ENCODE measurements around the gene PTPRM.

The PTPRM gene

GRCh38 chr18:7626922-7627440, 59.9 kb downstream of the PTPRM start:
- no peak for DNase-seq (ENCODE audit: low read depth in 2 of 2)

GRCh38 chr18:7629416-7629815, 62.3 kb downstream of the PTPRM start:
- no peak for DNase-seq (ENCODE audit: low read depth in 2 of 2)

GRCh38 chr18:7630731-7631442, 63.8 kb downstream of the PTPRM start:
- no peak for DNase-seq (ENCODE audit: low read depth in 2 of 2)

GRCh38 chr18:7632152-7633098, 65.3 kb downstream of the PTPRM start:
- DNase-seq (ENCODE audit: low read depth in 2 of 2), result no peak

- no peak for DNase-seq (ENCODE audit: low read depth in 2 of 2)
These were observed 66.1 kb downstream of the PTPRM start for GRCh38 chr18:7633171-7633570.

- DNase-seq (ENCODE audit: low read depth in 2 of 2), result no peak
These were observed 68.8 kb downstream of the PTPRM start for GRCh38 chr18:7635948-7636347.

- no peak for DNase-seq (ENCODE audit: low read depth in 2 of 2)
These were observed 70.2 kb downstream of the PTPRM start for GRCh38 chr18:7637269-7637668.

- DNase-seq (ENCODE audit: low read depth in 2 of 2), result no peak
These were observed 71.2 kb downstream of the PTPRM start for GRCh38 chr18:7638321-7638720.

- DNase-seq (ENCODE audit: low read depth in 2 of 2), result no peak
These were observed 74.7 kb downstream of the PTPRM start for GRCh38 chr18:7641813-7642212.

- no peak for DNase-seq (ENCODE audit: low read depth in 2 of 2)
These were observed 75.3 kb downstream of the PTPRM start for GRCh38 chr18:7642331-7642890.

- no peak for DNase-seq (ENCODE audit: low read depth in 2 of 2)
These were observed 78.6 kb downstream of the PTPRM start for GRCh38 chr18:7645756-7646155.

- no peak for DNase-seq (ENCODE audit: low read depth in 2 of 2)
These were observed 79.2 kb downstream of the PTPRM start for GRCh38 chr18:7646174-7646886.

- DNase-seq (ENCODE audit: low read depth in 2 of 2), result no peak
These were observed 80.4 kb downstream of the PTPRM start for GRCh38 chr18:7647500-7647899.

GRCh38 chr18:7657050-7657449, 89.9 kb downstream of the PTPRM start:
- DNase-seq (ENCODE audit: low read depth in 2 of 2), result no peak

GRCh38 chr18:7657937-7658336, 90.8 kb downstream of the PTPRM start:
- DNase-seq (ENCODE audit: low read depth in 2 of 2), result no peak

- DNase-seq (ENCODE audit: low read depth in 2 of 2), result no peak
These were observed 91.6 kb downstream of the PTPRM start for GRCh38 chr18:7658701-7659100.

- DNase-seq (ENCODE audit: low read depth in 2 of 2), result no peak
These were observed 94.1 kb downstream of the PTPRM start for GRCh38 chr18:7661207-7661606.

GRCh38 chr18:7662866-7663265, 95.8 kb downstream of the PTPRM start:
- DNase-seq (ENCODE audit: low read depth in 2 of 2), result no peak

- DNase-seq (ENCODE audit: low read depth in 2 of 2), result no peak
These were observed 96.5 kb downstream of the PTPRM start for GRCh38 chr18:7663366-7664312.

GRCh38 chr18:7666195-7666776, 99.2 kb downstream of the PTPRM start:
- DNase-seq (ENCODE audit: low read depth in 2 of 2), result no peak

All from stimulated activated CD8-positive, alpha-beta memory T cell treated with anti-CD3 and anti-CD28 coated beads, Interleukin-15, amount 100 ng/mL, for 48 hours (primary cell).